H1 (cell line): ENCODE measurements around the gene UTP3. TPM values are rescaled to one million over a fixed set of nuclear protein-coding genes. Genes with fewer than 3 reads are reported as not detected.

Experiments
- CHD7 ChIP-seq: fragments of 300-600 bp; sonication (generic); IDR thresholded peaks from 2 replicates; pipeline ENCODE4 v1.7.1; 2012; ENCODE audit warnings: low read length, moderate library complexity, mild to moderate bottlenecking, inconsistent platforms; ENCODE audit not compliant: insufficient replicate concordance
- EP300 ChIP-seq, 2 experiments: IDR thresholded peaks; 1 replicate in 1 of 2; 2 replicates in 1 of 2; pipeline ENCODE4 v1.6.1; 2011 to 2012; ENCODE audit warnings: low read depth in 2 of 2, low read length in 2 of 2, mild to moderate bottlenecking in 2 of 2, borderline replicate concordance in 1 of 2, inconsistent platforms in 1 of 2, moderate library complexity in 1 of 2
- GABPA ChIP-seq: IDR thresholded peaks from 2 replicates; pipeline ENCODE4 v1.6.1; 2011; ENCODE audit warnings: mild to moderate bottlenecking, low read length, moderate library complexity, borderline replicate concordance; ENCODE audit not compliant: insufficient read depth
- HDAC2 ChIP-seq, 2 experiments: fragments of 300-600 bp in 1 of 2; sonication (generic) in 1 of 2; IDR thresholded peaks; 2 replicates each; pipeline ENCODE4 v1.6.1; 2011 to 2012; ENCODE audit warnings: low read depth in 2 of 2, low read length in 2 of 2, mild to moderate bottlenecking in 2 of 2, moderate library complexity in 2 of 2, borderline replicate concordance in 1 of 2, inconsistent platforms in 1 of 2
- NRF1 ChIP-seq: IDR thresholded peaks from 2 replicates; pipeline ENCODE4 v1.6.1; 2011; ENCODE audit warnings: mild to moderate bottlenecking, low read depth, low read length, improper control_type of control experiment
- TBP ChIP-seq: IDR thresholded peaks from 2 replicates; pipeline ENCODE4 v1.6.1; 2011; ENCODE audit warnings: low read depth, low read length, improper control_type of control experiment
- polyA plus RNA-seq, 7 experiments: library from polyadenylated mRNA; depleted of rRNA in 3 of 7; stranded (reverse) in 5 of 7; unstranded in 2 of 7; fragments of >200 nt in 5 of 7; fragments of 200-250 nt in 2 of 7; gene quantifications; 1 replicate in 5 of 7; 2 replicates in 1 of 7; 4 replicates in 1 of 7; pipeline versions ENCODE4 v1.2.1 to v1.2.3, GENCODE V29; 2011 to 2013; ENCODE audit warnings: missing spikeins in 2 of 7, mixed read lengths in 2 of 7
- total RNA-seq: library from RNA; stranded (reverse); fragmentation: NEBNext Ultra II Directional; extraction: Animal tissue kit (Norgen Biotek cat#: 25700); gene quantifications from 2 replicates; pipeline ENCODE4 v1.2.1, GENCODE V29; 2021

The UTP3 gene
- total and polyA plus RNA-seq, 2 of the 8 experiments (the other 6 are each of a cell fraction or from before 2014, with no cell fraction given), result 11.2 to 51.3 TPM

- TF ChIP-seq GABPA (peak; percentile 96), TBP (peak; percentile 85), CHD7 (no peak), EP300 (IDR thresholded peaks at IDR 0.05; ENCODE audit: borderline replicate concordance in 1 of 2, low read depth in 2 of 2, low read length in 2 of 2) (no peak), HDAC2 (IDR thresholded peaks at IDR 0.05; ENCODE audit: borderline replicate concordance in 1 of 2, low read depth in 2 of 2, low read length in 2 of 2) (peak; percentile 13 to 75; a peak in 1 of 4 replicates), NRF1 (no peak)
These were observed at the start of gene UTP3 (continued) for GRCh38 chr4:70687821-70688794.
